ENCODE data around the gene PRKG1.

The PRKG1 gene

DNA sequence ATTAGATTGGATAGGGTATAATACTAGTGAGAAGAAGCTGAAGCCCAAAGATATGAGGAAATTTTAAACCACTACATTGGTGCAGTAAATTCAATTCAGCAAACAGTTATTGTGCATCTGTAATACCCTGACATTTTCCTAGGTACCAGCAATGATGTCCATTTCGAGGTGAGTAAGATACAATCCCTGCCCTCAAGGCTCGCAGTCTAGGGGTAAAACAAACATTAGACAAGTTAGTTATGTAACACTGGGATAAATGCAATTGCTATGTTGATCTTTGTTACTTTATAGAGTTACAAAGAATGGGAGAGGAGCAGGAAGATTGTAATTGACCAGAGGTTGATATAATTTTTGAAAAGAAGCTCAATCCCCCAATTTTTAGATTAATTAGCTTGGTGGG, 168.1 kb downstream of the PRKG1 start:
- Histone ChIP-seq H3K27me3 (ENCODE audit: insufficient read depth, poor library complexity, severe bottlenecking) (no peaks in the 10 kb centered on the region), H3K27ac (replicated peaks) (no peak overlapping the region), H3K4me3 (replicated peaks; ENCODE audit: insufficient read depth, low read length) (no peak overlapping the region)
- DNase-seq (ENCODE audit: low read depth in 1 of 2, low spot score in 1 of 2): no peak
- TF ChIP-seq POLR2AphosphoS5 (IDR thresholded peaks at IDR 0.05; ENCODE audit: low read depth): no peak
- TF ChIP-seq, protein P1, sequence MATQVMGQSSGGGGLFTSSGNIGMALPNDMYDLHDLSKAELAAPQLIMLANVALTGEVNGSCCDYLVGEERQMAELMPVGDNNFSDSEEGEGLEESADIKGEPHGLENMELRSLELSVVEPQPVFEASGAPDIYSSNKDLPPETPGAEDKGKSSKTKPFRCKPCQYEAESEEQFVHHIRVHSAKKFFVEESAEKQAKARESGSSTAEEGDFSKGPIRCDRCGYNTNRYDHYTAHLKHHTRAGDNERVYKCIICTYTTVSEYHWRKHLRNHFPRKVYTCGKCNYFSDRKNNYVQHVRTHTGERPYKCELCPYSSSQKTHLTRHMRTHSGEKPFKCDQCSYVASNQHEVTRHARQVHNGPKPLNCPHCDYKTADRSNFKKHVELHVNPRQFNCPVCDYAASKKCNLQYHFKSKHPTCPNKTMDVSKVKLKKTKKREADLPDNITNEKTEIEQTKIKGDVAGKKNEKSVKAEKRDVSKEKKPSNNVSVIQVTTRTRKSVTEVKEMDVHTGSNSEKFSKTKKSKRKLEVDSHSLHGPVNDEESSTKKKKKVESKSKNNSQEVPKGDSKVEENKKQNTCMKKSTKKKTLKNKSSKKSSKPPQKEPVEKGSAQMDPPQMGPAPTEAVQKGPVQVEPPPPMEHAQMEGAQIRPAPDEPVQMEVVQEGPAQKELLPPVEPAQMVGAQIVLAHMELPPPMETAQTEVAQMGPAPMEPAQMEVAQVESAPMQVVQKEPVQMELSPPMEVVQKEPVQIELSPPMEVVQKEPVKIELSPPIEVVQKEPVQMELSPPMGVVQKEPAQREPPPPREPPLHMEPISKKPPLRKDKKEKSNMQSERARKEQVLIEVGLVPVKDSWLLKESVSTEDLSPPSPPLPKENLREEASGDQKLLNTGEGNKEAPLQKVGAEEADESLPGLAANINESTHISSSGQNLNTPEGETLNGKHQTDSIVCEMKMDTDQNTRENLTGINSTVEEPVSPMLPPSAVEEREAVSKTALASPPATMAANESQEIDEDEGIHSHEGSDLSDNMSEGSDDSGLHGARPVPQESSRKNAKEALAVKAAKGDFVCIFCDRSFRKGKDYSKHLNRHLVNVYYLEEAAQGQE (IDR thresholded peaks at IDR 0.05; ENCODE audit: insufficient replicate concordance, low read depth): no peak

DNA sequence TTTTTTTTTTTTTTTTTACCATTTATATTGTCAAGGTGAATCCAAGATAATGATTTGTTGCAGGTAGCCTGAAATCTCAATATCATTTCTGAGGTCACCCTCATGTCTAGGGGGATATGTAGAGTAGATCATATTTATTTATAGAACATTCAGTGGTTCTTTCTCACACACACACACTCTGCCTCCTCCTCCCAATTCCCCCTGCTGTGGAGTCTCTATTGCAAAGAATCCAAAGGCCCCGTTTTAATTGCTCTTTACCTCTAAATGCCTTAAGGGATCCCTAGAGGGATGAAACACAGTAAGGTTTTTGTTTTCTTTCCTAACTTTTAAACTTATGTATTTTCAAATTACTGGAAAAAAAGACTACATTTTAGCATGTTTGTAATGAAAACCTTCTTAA, 170.0 kb downstream of the PRKG1 start:
- DNase-seq (ENCODE audit: low read depth in 1 of 2, low spot score in 1 of 2): no peak
- H3K27ac ChIP-seq (replicated peaks): no peak overlapping the region
- no peaks in the 10 kb centered on the region for H3K27me3 ChIP-seq (ENCODE audit: insufficient read depth, poor library complexity, severe bottlenecking)
- no peak overlapping the region for H3K4me3 ChIP-seq (replicated peaks; ENCODE audit: insufficient read depth, low read length)
- no peak for TF ChIP-seq GABPA (IDR thresholded peaks at IDR 0.05; ENCODE audit: low read depth)
- no peak for TF ChIP-seq POLR2AphosphoS5 (IDR thresholded peaks at IDR 0.05; ENCODE audit: low read depth)
- no peak for TF ChIP-seq CTCF (IDR thresholded peaks at IDR 0.05; ENCODE audit: insufficient read depth, low read length)
- TF ChIP-seq SPI1 (IDR thresholded peaks at IDR 0.05; ENCODE audit: borderline replicate concordance, low read depth): no peak
- TF ChIP-seq, protein P1 (IDR thresholded peaks at IDR 0.05; ENCODE audit: insufficient replicate concordance, low read depth): no peak

DNA sequence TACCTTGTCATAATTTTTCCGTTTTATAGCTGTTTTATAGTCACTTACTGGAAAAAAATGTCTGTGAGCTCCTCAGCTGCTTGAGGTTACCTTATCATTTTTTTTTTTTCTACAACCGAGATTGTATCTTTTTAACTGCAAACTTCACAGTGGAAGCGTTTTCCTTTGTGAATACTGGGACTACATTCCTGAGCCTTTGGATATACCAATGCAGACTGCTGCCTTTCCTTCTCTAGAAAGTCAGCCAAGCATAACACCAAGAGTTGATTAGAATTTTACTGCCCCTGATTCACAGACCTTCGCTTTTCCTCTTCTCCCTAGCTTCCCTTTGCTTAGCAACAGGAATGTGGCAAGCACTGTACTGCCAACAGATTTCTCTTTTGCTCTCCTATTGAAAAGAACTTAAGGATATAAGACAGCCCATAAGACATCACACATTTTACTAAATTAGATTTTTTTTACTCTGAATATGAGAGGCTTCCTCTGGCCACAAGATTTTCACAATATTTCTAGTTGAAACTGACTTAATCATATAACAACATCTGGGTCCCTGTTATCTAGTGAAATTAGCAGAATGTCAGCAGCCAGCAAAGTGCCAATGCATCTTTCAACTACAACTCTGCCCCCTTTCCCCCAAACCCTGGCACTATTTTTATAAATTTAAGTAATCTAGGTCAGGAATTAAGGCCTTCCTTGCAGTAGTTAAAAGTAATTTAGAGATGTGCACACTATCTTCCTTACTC, 170.6 kb downstream of the PRKG1 start:
- H3K27me3 ChIP-seq (ENCODE audit: insufficient read depth, poor library complexity, severe bottlenecking): no peaks in the 10 kb centered on the region
- TF ChIP-seq SPI1 (IDR thresholded peaks at IDR 0.05; ENCODE audit: borderline replicate concordance, low read depth) (no peak), GABPA (IDR thresholded peaks at IDR 0.05; ENCODE audit: low read depth) (no peak), CTCF (IDR thresholded peaks at IDR 0.05; ENCODE audit: insufficient read depth, low read length) (no peak), POLR2AphosphoS5 (IDR thresholded peaks at IDR 0.05; ENCODE audit: low read depth) (no peak)
- TF ChIP-seq, protein P1 (IDR thresholded peaks at IDR 0.05; ENCODE audit: insufficient replicate concordance, low read depth): no peak
- no peak overlapping the region for H3K4me3 ChIP-seq (replicated peaks; ENCODE audit: insufficient read depth, low read length)
- DNase-seq (ENCODE audit: low read depth in 1 of 2, low spot score in 1 of 2): no peak
- H3K27ac ChIP-seq (replicated peaks): no peak overlapping the region

Measured in HL-60 (cell line).